K562 (cell line): ENCODE measurements around the gene SLC38A10. TPM values are rescaled to one million over a fixed set of nuclear protein-coding genes. Genes with fewer than 3 reads are reported as not detected.

Experiments used
- ATAC-seq: fragments of 200-7000 bp; cut with Tn5 transposase; 3 replicates; pipeline ENCODE4 v1.9.1; 2020; ENCODE audit warnings: moderate library complexity
- BruUV-seq: library from RNA; stranded (reverse); fragments of 400-500 nt; replicated peaks from 2 replicates; lab custom pipeline; 2021; lab: Mats Ljungman, UMichigan
- CTCF ChIA-PET: fragments of 300-600 bp; formaldehyde crosslinking; extraction: SDS; loops from one replicate; lab custom pipeline; 2021; ENCODE audit warnings: low intra/inter-chr PET ratio; lab: Yijun Ruan, JAX
- POLR2A ChIA-PET: fragments of 300-600, 350-650 bp; sonication (Branson Sonifier 250); formaldehyde crosslinking; extraction: SDS; loops from one replicate; lab custom pipeline; 2021; ENCODE audit warnings: antibody characterized with exemption, inconsistent platforms; lab: Yijun Ruan, JAX
- DNase-seq, 4 experiments: peaks; one replicate each; pipeline versions ENCODE4 v3.0.0 to v3.0.0-alpha.2; 2011 to 2018; ENCODE audit warnings: low spot score in 3 of 4, mixed read lengths in 3 of 4; ENCODE audit errors: extremely low read depth in 1 of 4
- FAIRE-seq: peaks from 2 replicates; lab custom pipeline; 2011; peaks lifted over from hg19 to GRCh38; lab: Jason Lieb, UNC
- H2AFZ ChIP-seq: 2 replicates; pipeline ENCODE4 v1.6.0; 2011; ENCODE audit warnings: low read depth, low read length, control low read depth, inconsistent platforms
- H3K27ac ChIP-seq: fragments of 200-600 bp; 3 replicates; pipeline ENCODE4 v1.8.0; 2011; ENCODE audit warnings: low read depth, mild to moderate bottlenecking, control low read depth, inconsistent platforms, low read length, moderate library complexity, mixed read lengths; ENCODE audit errors: extremely low read depth
- H3K27me3 ChIP-seq, 2 experiments: fragments of 300-600 bp in 1 of 2; 2 replicates in 1 of 2; 3 replicates in 1 of 2; pipeline versions ENCODE4 v1.6.0 to v1.8.0; 2011; ENCODE audit warnings: inconsistent platforms in 2 of 2, low read length in 2 of 2, mild to moderate bottlenecking in 1 of 2, mixed read lengths in 1 of 2, moderate library complexity in 1 of 2; ENCODE audit not compliant: control insufficient read depth in 2 of 2, insufficient read depth in 2 of 2
- H3K36me3 ChIP-seq: fragments of 300-600 bp; 3 replicates; pipeline ENCODE4 v1.8.0; 2011; ENCODE audit warnings: mild to moderate bottlenecking, low read length, inconsistent platforms; ENCODE audit not compliant: control insufficient read depth, insufficient read depth
- H3K4me1 ChIP-seq, 2 experiments: fragments of 200-600 bp in 1 of 2; replicated peaks in 1 of 2; 2 replicates in 1 of 2; 3 replicates in 1 of 2; pipeline versions ENCODE4 v1.5.1 to v1.8.0; 2011; ENCODE audit warnings: inconsistent platforms in 2 of 2, low read length in 2 of 2, mild to moderate bottlenecking in 1 of 2, mixed read lengths in 1 of 2, moderate library complexity in 1 of 2; ENCODE audit not compliant: control insufficient read depth in 2 of 2, insufficient read depth in 2 of 2
- H3K4me2 ChIP-seq: 2 replicates; pipeline ENCODE4 v1.6.1; 2011; ENCODE audit warnings: low read length, control low read depth, inconsistent platforms, mixed read lengths; ENCODE audit not compliant: insufficient read depth
- H3K4me3 ChIP-seq: fragments of 200-600 bp; sonication (generic), shearing (Covaris generic); 2 replicates; pipeline ENCODE4 v1.5.1; 2016; ENCODE audit warnings: control low read depth, inconsistent platforms
- H3K79me2 ChIP-seq: fragments of 200-600 bp; 3 replicates; pipeline ENCODE4 v1.8.0; 2011; ENCODE audit warnings: low read length, inconsistent platforms; ENCODE audit not compliant: control insufficient read depth, insufficient read depth
- H3K9ac ChIP-seq, 2 experiments: 2 replicates each; pipeline versions ENCODE4 v1.6.0 to v1.6.1; 2011; ENCODE audit warnings: low read depth in 2 of 2, low read length in 2 of 2, control low read depth in 1 of 2, inconsistent platforms in 1 of 2, mild to moderate bottlenecking in 1 of 2, mixed read lengths in 1 of 2; ENCODE audit not compliant: insufficient read depth in 1 of 2
- H3K9me1 ChIP-seq: one replicate; pipeline ENCODE4 v1.6.0; 2011; ENCODE audit warnings: inconsistent platforms, mild to moderate bottlenecking, low read length, moderate library complexity; ENCODE audit not compliant: control insufficient read depth, insufficient read depth
- H3K9me3 ChIP-seq: replicated peaks from 2 replicates; pipeline ENCODE4 v1.5.1; 2011; ENCODE audit warnings: low read depth, low read length, inconsistent platforms; ENCODE audit not compliant: control insufficient read depth, insufficient read depth
- H4K20me1 ChIP-seq: replicated peaks from 2 replicates; pipeline ENCODE4 v1.6.1; 2011; ENCODE audit warnings: low read length, inconsistent platforms, mixed read lengths; ENCODE audit not compliant: control insufficient read depth, insufficient read depth
- CBFB ChIP-seq: sonication (generic); formaldehyde crosslinking; IDR thresholded peaks from 2 replicates; pipeline ENCODE4 v1.4.0; 2020; ENCODE audit warnings: mild to moderate bottlenecking, missing genetic modification reagents
- CXXC5 ChIP-seq: fragments of 250-450 bp; sonication (Bioruptor Pico); IDR thresholded peaks from 2 replicates; pipeline ENCODE4 v1.8.0; 2022; ENCODE audit warnings: inconsistent platforms, mild to moderate bottlenecking, moderate library complexity
- DNMT1 ChIP-seq: fragments of 450-650 bp; IDR thresholded peaks from 2 replicates; pipeline ENCODE4 v1.6.1; 2016; ENCODE audit warnings: antibody characterized with exemption, mild to moderate bottlenecking
- GABPB2 ChIP-seq: fragments of 250-450 bp; sonication (Bioruptor Pico); conservative IDR thresholded peaks from 2 replicates; pipeline ENCODE4 v1.5.1; 2021; ENCODE audit warnings: mild to moderate bottlenecking
- KAT2B ChIP-seq: IDR thresholded peaks from one replicate; pipeline ENCODE4 v1.6.1; 2012; ENCODE audit warnings: low read depth, mild to moderate bottlenecking, control low read depth, inconsistent platforms, low read length, moderate library complexity
- KAT7 ChIP-seq: sonication (generic); formaldehyde crosslinking; IDR thresholded peaks from 2 replicates; pipeline ENCODE4 v1.8.0; 2022; ENCODE audit warnings: missing genetic modification reagents, mild to moderate bottlenecking, borderline replicate concordance
- KLF16 ChIP-seq: IDR thresholded peaks from 2 replicates; pipeline ENCODE4 v1.6.1; 2016; ENCODE audit warnings: antibody characterized with exemption
- LEF1 ChIP-seq: fragments of 450-650 bp; IDR thresholded peaks from 2 replicates; pipeline ENCODE4 v1.6.1; 2016; ENCODE audit warnings: mild to moderate bottlenecking
- NFATC3 ChIP-seq: fragments of 450-650 bp; IDR thresholded peaks from 2 replicates; pipeline ENCODE4 v1.6.1; 2017; ENCODE audit warnings: mild to moderate bottlenecking
- PHF8 ChIP-seq: fragments of 200-600 bp; sonication (generic); IDR thresholded peaks from 2 replicates; pipeline ENCODE4 v1.6.1; 2012; ENCODE audit warnings: mixed run types, mild to moderate bottlenecking, inconsistent platforms, low read length, moderate library complexity, borderline replicate concordance
- SIN3B ChIP-seq: fragments of 450-650 bp; IDR thresholded peaks from 2 replicates; pipeline ENCODE4 v1.6.1; 2017; ENCODE audit warnings: low read depth, mild to moderate bottlenecking, moderate library complexity
- TARDBP ChIP-seq: fragments of 450-650 bp; IDR thresholded peaks from 2 replicates; pipeline ENCODE4 v1.6.1; 2016
- ZBTB1 ChIP-seq: sonication (generic); formaldehyde crosslinking; IDR thresholded peaks from 2 replicates; pipeline ENCODE4 v1.8.1; 2023; ENCODE audit warnings: missing genetic modification reagents, low read depth, mild to moderate bottlenecking, borderline replicate concordance
- ZC3H4 ChIP-seq: sonication (generic); formaldehyde crosslinking; IDR thresholded peaks from 2 replicates; pipeline ENCODE4 v1.9.0; 2021; ENCODE audit warnings: missing genetic modification reagents, borderline replicate concordance
- ZNF12 ChIP-seq: sonication (generic); formaldehyde crosslinking; IDR thresholded peaks from 2 replicates; pipeline ENCODE4 v1.4.0; 2020; ENCODE audit warnings: mild to moderate bottlenecking, missing genetic modification reagents
- ZNF143 ChIP-seq: sonication (generic); formaldehyde crosslinking; IDR thresholded peaks from 2 replicates; pipeline ENCODE4 v1.9.0; 2022; ENCODE audit warnings: mild to moderate bottlenecking, missing genetic modification reagents
- ZNF589 ChIP-seq: fragments of 200-800 bp; sonication (Bioruptor generic); IDR thresholded peaks from 2 replicates; pipeline ENCODE4 v1.6.1; 2016; ENCODE audit warnings: low read depth, missing genetic modification characterization, missing compliant biosample characterization
- WGBS: fragments of 100-300 bp; shearing (Covaris generic); methylation state at CpG from one replicate; pipeline ENCODE4 v1.1.6; 2016; ENCODE audit warnings: low coverage, mixed read lengths; ENCODE audit not compliant: insufficient coverage; ENCODE audit errors: missing lambda C conversion rate; 5-methylcytosine and 5-hydroxymethylcytosine counted together
- in situ Hi-C: fragments of 300-500 bp; cut with MboI; formaldehyde crosslinking; loops from 4 replicates; pipeline ENCODE4 v1.15.0; 2018; ENCODE audit warnings: inconsistent platforms, mixed read lengths
- intact Hi-C: fragments of 100-400 bp; cut with micrococcal nuclease; formaldehyde crosslinking; loops from 2 replicates; pipeline ENCODE4 v1.14.2; 2022
- polyA plus RNA-seq, 8 experiments: library from polyadenylated mRNA; depleted of rRNA in 4 of 8; stranded (reverse) in 5 of 8; unstranded in 3 of 8; fragments of >200 nt; fragmentation: Nextera tagmentation in 2 of 8; fragmentation: Illumina TruSeq in 1 of 8; extraction: Ambion mirVana in 2 of 8; extraction: Trizol in 1 of 8; gene quantifications; 2 replicates each; pipeline versions ENCODE4 v1.2.1 to v1.2.3, GENCODE V29; 2011 to 2014; ENCODE audit warnings: inconsistent platforms in 1 of 8, missing spikeins in 1 of 8
- total RNA-seq, 7 experiments: library from RNA; depleted of rRNA in 6 of 7; stranded (reverse); fragments of >200 nt in 6 of 7; fragmentation: Illumina TruSeq in 2 of 7; extraction: Trizol in 2 of 7; gene quantifications; 2 replicates each; pipeline versions ENCODE4 v1.2.1 to v1.2.3, GENCODE V29; 2011 to 2021; ENCODE audit warnings: low replicate concordance in 1 of 7
- TF ChIP-seq, protein P1 (sequence below): fragments of 250-450 bp; sonication (Bioruptor Pico); IDR thresholded peaks from 2 replicates; pipeline ENCODE4 v1.8.0; 2021; ENCODE audit warnings: borderline replicate concordance, mild to moderate bottlenecking, moderate library complexity; ENCODE audit not compliant: poor library complexity, severe bottlenecking

Gene SLC38A10
- total and polyA plus RNA-seq, 9 of the 15 experiments (the other 6 are each of a cell fraction or from before 2014, with no cell fraction given): 0.45 to 54.2 (median 13.8) TPM

DNA sequence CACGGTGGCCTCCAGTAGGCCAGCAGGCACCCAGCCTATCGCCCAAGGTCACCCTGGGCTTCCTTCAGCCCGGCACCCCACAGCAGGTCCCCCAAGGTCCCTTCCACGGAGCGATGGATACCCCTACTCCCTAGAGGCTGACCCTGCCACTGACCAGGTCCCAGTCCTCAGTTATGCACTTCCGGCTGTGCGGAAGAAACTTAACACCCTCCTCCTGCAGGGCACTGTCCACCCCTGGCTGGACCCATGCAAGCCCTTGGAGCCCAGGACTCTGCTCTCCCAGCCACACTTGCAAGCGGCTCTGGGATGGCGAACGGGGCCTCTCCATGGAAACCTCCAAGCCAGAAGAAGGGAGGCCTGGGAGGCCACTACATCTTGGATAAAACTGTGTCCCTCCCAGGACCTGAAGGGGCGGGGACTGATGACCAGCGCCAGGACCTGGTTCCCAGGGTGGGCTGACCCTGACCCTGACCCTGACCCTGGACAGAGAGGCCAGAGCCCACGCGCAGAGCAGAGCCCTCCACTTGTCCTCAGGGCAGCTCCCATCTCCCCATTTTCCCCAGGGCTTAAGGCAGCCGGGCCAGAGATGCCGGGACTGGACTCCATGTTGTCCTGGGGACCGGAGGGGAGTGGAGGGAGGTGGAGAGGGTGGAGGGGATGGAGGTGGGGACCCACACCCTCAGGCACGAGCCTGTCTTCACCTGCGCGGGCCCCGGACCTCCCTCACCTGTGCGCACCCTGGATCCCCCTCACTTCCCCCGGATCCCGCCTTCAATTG, 73.1 kb downstream of the SLC38A10 start:
- POLR2A ChIA-PET: interaction anchor here (0.5 to 1.4 kb wide), 6 partner anchors 9 to 481 kb away, joined by 3 to 4 read pairs (median 3); partner anchors contain the start of genes MRPL12, NDUFAF8 and TEPSIN
- H3K79me2 ChIP-seq: peaks cover 5% of the 10 kb centered on the region; the same call in 2 of the 3 replicates
- FAIRE-seq (no peak), ATAC-seq (no peak), DNase-seq (no peak)
- peak overlapping the region; percentile 59 to 89; a peak in 3 of 4 replicates for H3K9ac ChIP-seq
- peak overlapping the region; percentile 82 for H3K4me2 ChIP-seq
- 0 out of 3 replicates have a peak overlapping the region, but pooled peaks have one; percentile 49 for H3K27ac ChIP-seq
- CTCF ChIA-PET: interaction anchor here (0.6 kb wide), 1 partner anchor 37 kb away, joined by 3 read pairs; no protein-coding TSS in a partner anchor
- H4K20me1 ChIP-seq: no peaks in the 10 kb centered on the region
- peaks cover 8% of the 10 kb centered on the region; the same call in 1 of the 3 replicates for H3K36me3 ChIP-seq
- 42% methylated on average over 19 of the region's 24 CpGs for WGBS
- no peaks in the 10 kb centered on the region for H3K9me3 ChIP-seq
- no peaks in the 10 kb centered on the region for H3K9me1 ChIP-seq
- H3K27me3 ChIP-seq: no peaks in the 10 kb centered on the region
- in situ Hi-C loops: no loop called here
- H3K4me1 ChIP-seq: peaks cover 9 to 45% of the 10 kb centered on the region in 2 experiments
- intact Hi-C loops: loop anchor here (10.0 kb wide), 1 partner anchor 237 kb away; no protein-coding TSS in a partner anchor
- peak overlapping the region; percentile 93 for H3K4me3 ChIP-seq
- no TSS peak for BruUV-seq
- peak overlapping the region; percentile 89 for H2AFZ ChIP-seq
- TF ChIP-seq KLF16: no peak
- 0 out of 2 replicates have a peak, but pooled peaks have one; percentile 14 for TF ChIP-seq ZC3H4 (CRISPR knock-in tag)
- peak; percentile 18; the same call in 1 of the 2 replicates for TF ChIP-seq KAT7 (CRISPR knock-in tag)
- TF ChIP-seq LEF1: no peak
- TF ChIP-seq, protein P1, sequence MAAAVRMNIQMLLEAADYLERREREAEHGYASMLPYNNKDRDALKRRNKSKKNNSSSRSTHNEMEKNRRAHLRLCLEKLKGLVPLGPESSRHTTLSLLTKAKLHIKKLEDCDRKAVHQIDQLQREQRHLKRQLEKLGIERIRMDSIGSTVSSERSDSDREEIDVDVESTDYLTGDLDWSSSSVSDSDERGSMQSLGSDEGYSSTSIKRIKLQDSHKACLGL: no peak
- TF ChIP-seq DNMT1: no peak
- peak; percentile 23; the same call in 1 of the 2 replicates for TF ChIP-seq CBFB (CRISPR knock-in tag)
- no peak for TF ChIP-seq ZNF12 (CRISPR knock-in tag)
- no peak for TF ChIP-seq KAT2B
- no peak for TF ChIP-seq TARDBP
- no peak for TF ChIP-seq ZNF589 (CRISPR knock-in tag)
- TF ChIP-seq GABPB2 (CRISPR knock-in tag): no peak
- no peak for TF ChIP-seq ZBTB1 (CRISPR knock-in tag)
- no peak for TF ChIP-seq CXXC5 (CRISPR knock-in tag)
- no peak for TF ChIP-seq NFATC3
- TF ChIP-seq ZNF143: no peak
- TF ChIP-seq SIN3B: no peak
- no peak for TF ChIP-seq PHF8
